Brain pericyte (primary cell): ENCODE results near the gene ATF7.
A peak's percentile ranks its signal among the peaks of the same experiment; 100 is the strongest.
"Not testable (repeated sequence)": the region's sequence is repeated elsewhere in the genome, so short reads cannot be mapped to it uniquely, and the experiment has no call there.

Experiments used
- DNase-seq: peaks from one replicate; pipeline ENCODE4 v3.0.0-alpha.2; 2012; ENCODE audit warnings: low read depth, low spot score

The ATF7 gene

GRCh38 chr12:53625946-53626701 is at the start of gene ATF7:
ATF7 (minus strand) TSS chr12:53626382; CDS start chr12:53601000, 25,382 bp downstream.
- peak; percentile 96 for DNase-seq

- DNase-seq, result no peak
These were observed 49.0 kb upstream of the ATF7 start for GRCh38 chr12:53674977-53675700.

DNA sequence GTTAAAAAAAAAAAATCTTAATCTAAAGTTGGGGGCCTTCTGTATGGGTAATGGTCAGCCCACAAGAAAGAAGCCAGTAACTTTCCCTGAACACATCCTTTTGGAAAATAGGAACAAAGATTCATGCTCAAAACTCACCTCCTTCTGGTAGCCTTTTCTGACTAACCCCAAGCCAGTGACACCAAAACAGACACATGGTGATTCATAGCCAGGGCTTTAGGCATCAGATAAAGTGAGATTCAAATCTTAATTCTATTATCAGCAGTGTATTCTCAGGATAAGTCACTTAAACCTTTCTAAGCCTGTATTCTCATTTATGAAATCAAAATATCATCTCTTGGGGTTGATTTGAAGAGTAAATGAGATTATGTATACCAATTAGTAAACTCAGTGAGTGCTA is 44.8 kb upstream of the ATF7 start:
- DNase-seq, result no peak

DNA sequence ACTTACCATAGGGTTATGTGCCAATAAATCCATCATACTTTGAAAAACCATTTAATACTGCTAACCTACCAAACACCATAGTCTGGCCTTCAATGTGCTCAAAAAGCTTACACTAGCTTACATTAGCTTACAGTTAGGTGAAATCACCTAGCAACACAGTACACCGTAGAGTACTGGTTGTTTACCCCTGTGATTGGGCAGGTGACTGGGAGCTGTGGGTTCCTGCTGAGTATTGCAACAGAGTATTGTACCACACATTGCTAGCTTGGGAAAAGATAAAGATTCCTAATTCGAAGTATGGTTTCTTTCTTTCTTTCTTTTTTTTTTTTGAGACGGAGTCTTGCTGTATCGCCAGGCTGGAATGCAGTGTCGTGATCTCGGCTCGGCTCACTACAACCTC is 44.1 kb upstream of the ATF7 start:
- no peak for DNase-seq

DNA sequence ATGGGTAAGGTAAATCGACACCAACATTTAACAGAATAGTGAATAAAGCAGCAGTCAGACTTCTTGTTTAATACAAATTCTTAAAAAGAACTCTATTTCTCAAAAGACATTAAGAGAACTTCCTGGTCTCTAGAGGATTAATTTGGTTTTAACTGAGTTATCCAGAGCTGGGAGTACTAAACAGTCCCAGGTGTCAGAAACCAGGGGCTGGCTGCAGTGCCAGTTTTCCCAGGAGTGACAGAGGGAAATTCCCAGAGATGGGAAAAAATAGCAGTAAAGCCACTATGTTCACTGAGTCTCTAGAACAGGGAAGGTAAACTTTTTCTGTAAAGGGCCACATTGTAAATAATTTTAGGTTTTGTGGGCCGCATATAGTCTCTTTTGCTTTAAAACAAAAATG is 40.9 kb upstream of the ATF7 start:
- DNase-seq, result no peak

GRCh38 chr12:53664936-53665335 is 38.8 kb upstream of the ATF7 start:
- DNase-seq, result no peak

DNA sequence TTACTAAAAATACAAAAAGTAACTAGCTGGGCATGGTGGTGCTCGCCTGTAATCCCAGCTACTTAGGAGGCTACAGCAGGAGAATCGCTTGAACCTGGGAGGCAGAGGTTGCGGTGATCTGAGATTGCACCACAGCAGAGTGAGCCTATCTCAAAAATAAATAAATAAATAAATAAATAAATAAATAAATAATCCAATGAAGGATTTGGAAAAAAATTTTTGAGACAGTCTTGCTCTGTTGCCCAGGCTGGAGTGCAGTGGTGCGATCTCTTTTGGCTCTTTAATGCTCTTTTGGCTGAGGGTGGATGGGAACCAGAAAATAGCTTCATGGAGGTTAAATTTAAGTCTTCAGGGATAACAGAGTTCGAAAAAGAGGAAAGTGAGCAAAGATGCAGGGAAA is 38.0 kb upstream of the ATF7 start:
- no peak for DNase-seq

- DNase-seq, result no peak
These were observed 33.9 kb upstream of the ATF7 start for GRCh38 chr12:53660041-53660440.

- no peak for DNase-seq
These were observed 33.4 kb upstream of the ATF7 start for GRCh38 chr12:53659571-53659981.

GRCh38 chr12:53659011-53659551 is 32.9 kb upstream of the ATF7 start:
- peak; percentile 58 for DNase-seq

- DNase-seq, result no peak
These were observed 30.9 kb upstream of the ATF7 start for GRCh38 chr12:53657041-53657440.

DNA sequence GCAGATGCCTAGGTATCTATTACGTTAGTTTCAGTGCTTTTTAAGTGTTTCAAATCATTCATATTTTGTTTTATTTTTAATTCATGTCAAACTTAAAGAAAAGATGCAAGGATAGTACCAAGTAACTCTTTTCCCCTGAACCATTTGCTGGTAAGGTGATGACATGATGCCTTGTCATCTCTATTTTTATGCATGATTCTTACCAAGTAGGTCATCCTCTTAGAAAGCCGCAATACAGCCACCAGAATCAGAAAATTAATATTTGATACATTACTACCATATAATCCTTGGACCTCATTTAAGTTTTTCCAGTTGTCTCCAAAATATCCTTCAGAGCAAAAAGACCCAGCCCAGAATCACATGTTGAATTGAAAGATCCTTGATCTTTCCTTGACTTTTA is 27.4 kb upstream of the ATF7 start:
- no peak for DNase-seq

DNA sequence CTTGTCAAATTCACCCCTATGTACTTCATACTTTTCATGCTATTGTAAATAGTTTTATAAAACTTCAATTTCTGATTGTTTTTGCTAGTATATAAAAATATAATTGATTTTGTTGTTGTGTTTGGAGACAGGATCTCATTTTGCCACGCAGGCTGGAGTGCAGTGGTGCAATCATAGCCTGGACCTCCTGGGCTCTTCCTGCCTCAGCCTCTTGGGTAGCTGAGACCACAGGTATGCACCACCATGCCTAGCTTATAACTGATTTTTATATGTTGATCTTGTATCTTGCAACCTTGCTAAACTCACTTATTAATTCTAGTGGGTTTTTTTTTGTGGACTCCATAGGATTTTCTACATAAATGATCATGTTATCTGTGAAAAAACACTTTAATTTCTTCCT is 26.2 kb upstream of the ATF7 start:
- no peak for DNase-seq

DNA sequence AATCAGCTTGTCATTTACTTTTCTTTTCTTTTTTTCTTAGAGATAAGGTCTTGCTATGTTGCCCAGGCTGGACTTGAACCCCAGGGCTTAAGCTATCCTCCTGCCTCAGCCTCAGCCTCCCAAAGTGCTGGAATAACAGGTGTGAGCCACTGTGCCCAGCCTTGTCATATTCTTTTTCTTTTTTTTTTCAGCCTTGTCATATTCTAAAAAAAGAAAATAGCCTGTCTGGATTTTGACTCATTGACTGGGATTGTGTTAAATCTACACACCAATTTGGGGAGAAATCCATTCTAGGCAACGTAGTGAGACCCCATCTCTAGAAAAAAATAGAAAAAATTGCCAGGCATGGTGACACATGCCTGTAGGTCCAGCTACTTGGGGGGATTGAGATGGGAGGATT is 25.6 kb upstream of the ATF7 start:
- no peak for DNase-seq

DNA sequence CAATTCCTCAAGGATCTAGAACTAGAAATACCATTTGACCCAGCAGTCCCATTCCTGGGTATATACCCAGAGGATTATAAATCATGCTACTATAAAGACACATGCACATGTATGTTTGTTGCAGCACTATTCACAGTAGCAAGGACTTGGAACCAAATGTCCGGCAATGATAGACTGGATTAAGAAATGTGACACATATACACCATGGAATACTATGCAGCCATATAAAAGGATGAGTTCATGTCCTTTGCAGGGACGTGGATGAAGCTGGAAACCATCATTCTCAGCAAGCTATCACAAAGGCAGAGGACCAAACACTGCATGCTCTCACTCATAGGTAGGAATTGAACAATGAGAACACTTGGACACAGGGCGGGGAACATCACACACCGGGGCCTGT is 20.1 kb upstream of the ATF7 start:
- not testable (repeated sequence) for DNase-seq

- DNase-seq, result no peak
These were observed 19.0 kb upstream of the ATF7 start for GRCh38 chr12:53645165-53645564.

DNA sequence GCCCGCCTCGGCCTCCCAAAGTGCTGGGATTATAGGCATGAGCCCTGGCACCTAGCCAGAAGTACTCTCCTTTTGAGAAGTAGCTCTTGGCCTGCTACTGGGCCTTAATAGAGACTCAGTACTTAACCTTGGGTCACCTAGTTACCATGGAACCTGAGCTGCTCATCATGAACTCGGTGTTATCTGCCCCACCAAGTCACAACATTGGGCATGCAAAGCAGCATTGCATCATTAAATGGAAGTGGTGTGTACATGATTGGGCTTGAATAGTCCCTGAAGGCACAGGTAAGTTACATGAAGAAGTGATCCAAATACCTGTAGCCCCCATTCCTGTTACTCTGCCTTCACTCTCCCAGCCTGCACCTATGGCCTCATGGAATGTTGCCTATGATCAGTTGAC is 18.0 kb upstream of the ATF7 start:
- no peak for DNase-seq

DNA sequence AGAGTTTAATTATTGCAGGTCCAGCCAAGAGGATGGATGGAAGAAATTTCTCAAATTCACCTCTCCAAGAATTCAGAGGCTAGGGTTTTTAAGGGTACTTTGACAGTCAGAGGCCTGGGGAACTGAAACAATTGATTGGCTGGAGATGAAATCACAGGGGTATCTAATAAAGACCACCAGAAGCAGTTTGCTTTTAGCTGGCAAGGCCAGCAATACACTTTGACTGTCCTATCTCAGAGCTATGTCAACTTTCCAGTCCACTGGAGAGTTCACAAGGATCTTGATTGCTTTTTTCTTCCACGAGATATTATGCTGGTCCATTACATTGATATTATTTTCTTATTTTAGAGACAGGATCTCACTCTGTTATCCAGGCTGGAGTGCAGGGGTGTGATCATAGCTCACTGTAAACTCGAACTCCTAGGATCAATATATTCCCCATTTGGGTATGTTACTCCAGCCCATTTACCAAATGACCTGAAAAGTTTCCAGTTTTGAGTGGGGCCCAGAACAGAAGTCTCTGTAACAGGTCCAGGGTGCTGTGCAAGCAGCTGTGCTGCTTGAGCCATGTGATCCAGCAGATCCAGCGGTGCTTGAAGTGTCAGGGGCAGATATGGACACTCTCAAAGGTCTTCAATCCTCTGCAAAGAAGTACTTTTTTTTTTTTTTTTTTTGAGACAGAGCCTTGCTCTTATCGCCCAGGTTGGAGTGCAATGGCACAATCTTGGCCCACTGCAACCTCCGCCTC is 17.2 kb upstream of the ATF7 start:
- no peak for DNase-seq

DNA sequence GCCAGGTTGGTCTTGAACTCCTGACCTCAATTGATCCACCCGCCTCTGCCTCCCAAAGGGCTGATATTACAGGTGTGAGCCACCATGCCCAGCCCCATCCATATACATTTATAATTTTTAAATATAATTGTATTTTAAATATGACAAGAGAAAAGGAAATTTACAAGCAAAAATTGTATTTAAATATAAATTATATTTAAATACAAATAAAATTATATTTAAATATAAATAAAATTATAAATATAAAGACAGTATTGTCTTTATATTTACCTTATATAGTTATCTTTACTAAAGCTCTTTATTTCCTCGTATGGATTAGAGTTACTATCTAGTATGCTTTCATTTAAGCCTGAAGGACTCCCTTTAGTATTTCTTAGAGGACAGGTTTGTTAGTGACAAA is 11.9 kb upstream of the ATF7 start:
- no peak for DNase-seq

GRCh38 chr12:53636641-53637040 is 10.5 kb upstream of the ATF7 start:
- no peak for DNase-seq

- DNase-seq, result not testable (repeated sequence)
These were observed 9.5 kb upstream of the ATF7 start for GRCh38 chr12:53635708-53636107.

DNA sequence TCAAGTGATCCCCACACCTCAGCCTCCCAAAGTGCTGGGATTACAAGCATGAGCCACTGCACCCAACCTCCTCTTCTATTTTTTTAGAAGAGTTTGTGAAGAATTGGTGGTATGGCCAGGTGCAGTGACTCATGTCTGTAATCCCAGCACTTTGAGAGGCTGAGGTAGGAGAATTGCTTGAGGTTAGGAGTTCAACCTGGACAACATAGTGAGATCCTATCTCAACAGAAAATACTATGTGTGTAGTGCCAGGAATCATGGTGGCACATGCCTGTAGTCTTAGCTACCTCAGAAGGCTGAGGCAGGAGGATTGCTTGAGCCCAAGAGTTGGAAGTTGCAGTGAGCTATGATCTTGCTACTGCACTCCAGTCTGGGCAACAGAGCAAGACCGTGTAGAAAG is 5.5 kb upstream of the ATF7 start:
- DNase-seq, result no peak
